Measurements from ENCODE around the gene KAT6B. TPM values are rescaled to one million over a fixed set of nuclear protein-coding genes. Genes with fewer than 3 reads are reported as not detected.

Gene KAT6B
- total and polyA plus RNA-seq, 2 donors (not counting 1 experiment from before 2014, with no cell fraction given), result 8.6 to 111 TPM

DNA sequence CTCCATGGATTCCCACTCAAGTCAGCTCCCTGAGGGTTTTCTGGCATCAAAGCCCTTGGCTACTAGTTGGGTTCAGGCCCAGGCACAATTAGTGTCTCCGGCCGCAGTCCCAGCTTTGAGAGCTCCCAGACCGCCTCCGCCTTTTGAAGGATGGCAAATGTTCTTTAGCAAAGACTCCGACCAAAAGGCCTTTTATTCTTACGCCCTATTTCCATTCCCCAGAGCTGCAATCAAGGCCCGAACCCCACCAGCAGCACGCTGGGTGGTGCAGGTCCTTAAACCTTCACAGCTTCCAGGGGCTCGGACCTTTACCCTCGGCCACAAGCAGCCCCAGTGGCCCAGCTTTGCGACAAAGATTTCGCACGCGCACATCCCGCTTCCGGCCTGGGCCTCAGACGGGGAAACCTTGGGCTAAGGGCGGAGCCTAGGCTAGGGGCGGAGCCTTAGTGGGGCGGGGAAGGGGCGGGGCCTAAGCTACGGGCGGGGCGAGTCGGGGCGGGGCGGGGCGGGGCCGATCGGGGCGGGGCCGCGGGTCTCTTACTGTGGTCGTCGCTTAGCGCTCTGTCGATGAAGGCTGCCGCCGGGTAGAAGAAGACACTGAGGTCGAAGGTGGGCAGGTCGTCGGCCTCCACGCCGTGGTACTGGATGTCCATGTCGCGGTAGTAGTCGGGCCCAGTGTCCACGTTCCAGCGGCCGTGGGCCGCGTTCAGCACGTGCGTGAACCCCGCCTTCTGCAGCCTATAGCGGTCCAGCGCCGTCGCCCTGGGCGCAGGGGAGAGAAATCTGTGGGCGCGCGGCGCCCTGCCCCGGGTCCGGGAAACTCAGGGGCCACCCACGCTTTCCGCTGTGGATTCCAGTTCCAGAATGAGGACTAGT lies 217.1 kb downstream of the KAT6B start:
- ChIA-PET CTCF (no interaction called here), POLR2A (interaction anchor here (0.5 to 1.1 kb wide), 3 partner anchors 43 to 218 kb away, joined by 3 to 7 read pairs (median 3); no protein-coding TSS in a partner anchor)
- H3K9me3 Mint-ChIP-seq (ENCODE audit: insufficient read depth), result no peaks in the 10 kb centered on the region
- WGBS (ENCODE audit: insufficient coverage), result 41% methylated on average over 68 of the region's 68 CpGs
- Histone ChIP-seq H3K4me2 (replicated peaks; ENCODE audit: low read depth, low read length, poor library complexity, severe bottlenecking) (peak overlapping the region; percentile 65), H2AFZ (ENCODE audit: insufficient read depth, low read depth, low read length, poor library complexity, severe bottlenecking) (peak overlapping the region; percentile 46), H3K27me3 (replicated peaks in 1 of 4; ENCODE audit: control extremely low read depth in 1 of 4, control insufficient read depth in 3 of 4, insufficient read depth in 4 of 4, low read length in 3 of 4) (peaks cover 0 to 8% (median 0%) of the 10 kb centered on the region in 4 experiments), H3K9ac (ENCODE audit: low read length) (no peak overlapping the region), H3K9me3 (ENCODE audit: control extremely low read depth in 1 of 3, control insufficient read depth in 2 of 3, insufficient read depth in 1 of 3, low read length in 2 of 3) (peaks cover 0 to 12% (median 0%) of the 10 kb centered on the region in 3 donors), H3K4me3 (ENCODE audit: control extremely low read depth in 1 of 5, extremely low read depth in 1 of 5, insufficient read depth in 1 of 5, low read depth in 2 of 5, low read length in 4 of 5) (peak overlapping the region in 2 of 5 experiments; percentile 25 to 43), H4K20me1 (ENCODE audit: control insufficient read depth, insufficient read depth, low read length, poor library complexity, severe bottlenecking) (no peaks in the 10 kb centered on the region), H3K36me3 (replicated peaks in 1 of 2; ENCODE audit: control extremely low read depth in 1 of 2, control insufficient read depth in 1 of 2, extremely low read depth in 1 of 2, insufficient read depth in 2 of 2, low read length in 1 of 2) (no peaks in the 10 kb centered on the region), H3K79me2 (ENCODE audit: control insufficient read depth, insufficient read depth, low read length) (no peaks in the 10 kb centered on the region), H3K27ac (ENCODE audit: low read length in 2 of 2) (no peak overlapping the region), H3K4me1 (ENCODE audit: control insufficient read depth in 2 of 2, insufficient read depth in 2 of 2, low read length in 2 of 2) (peaks cover 0 to 6% of the 10 kb centered on the region in 2 donors)
- H3K27ac Mint-ChIP-seq, result peak overlapping the region; percentile 15
- intact Hi-C loops (cut with micrococcal nuclease), result no loop called here
- H3K4me3 Mint-ChIP-seq, result peak overlapping the region; percentile 85
- peaks cover 10% of the 10 kb centered on the region for H3K4me1 Mint-ChIP-seq
- TF ChIP-seq CTCF (IDR thresholded peaks at IDR 0.05) (no peak), EZH2 (IDR thresholded peaks at IDR 0.05; ENCODE audit: borderline replicate concordance, insufficient read depth, low read depth, low read length, poor library complexity, severe bottlenecking) (no peak)
- peaks cover 13% of the 10 kb centered on the region for H3K27me3 Mint-ChIP-seq
- DNase-seq (peak; percentile 42), ATAC-seq (ENCODE audit: low read depth) (peak; percentile 81)

GRCh38 chr10:75048669-75049098 lies 222.3 kb downstream of the KAT6B start:
- CTCF ChIA-PET, result no interaction called here
- intact Hi-C loops (cut with micrococcal nuclease), result no loop called here
- peaks cover 8% of the 10 kb centered on the region for H3K4me1 Mint-ChIP-seq

More at GRCh38 chr10:75048669-75049098, 222.3 kb downstream of the KAT6B start:
- H3K27me3 ChIP-seq (replicated peaks in 1 of 4; ENCODE audit: control extremely low read depth in 1 of 4, control insufficient read depth in 3 of 4, insufficient read depth in 4 of 4, low read length in 3 of 4), result peaks cover 0 to 8% (median 0%) of the 10 kb centered on the region in 4 experiments
- no peak overlapping the region for H3K27ac ChIP-seq (ENCODE audit: low read length in 2 of 2)
- no peak for DNase-seq
- no peaks in the 10 kb centered on the region for H3K9me3 Mint-ChIP-seq (ENCODE audit: insufficient read depth)
- peaks cover 0 to 6% (median 0%) of the 10 kb centered on the region in 3 donors for H3K9me3 ChIP-seq (ENCODE audit: control extremely low read depth in 1 of 3, control insufficient read depth in 2 of 3, insufficient read depth in 1 of 3, low read length in 2 of 3)
- peaks cover 13% of the 10 kb centered on the region for H3K27me3 Mint-ChIP-seq
- no peak for ATAC-seq (ENCODE audit: low read depth)
- peaks cover 0 to 6% of the 10 kb centered on the region in 2 donors for H3K4me1 ChIP-seq (ENCODE audit: control insufficient read depth in 2 of 2, insufficient read depth in 2 of 2, low read length in 2 of 2)
- H3K79me2 ChIP-seq (ENCODE audit: control insufficient read depth, insufficient read depth, low read length), result no peaks in the 10 kb centered on the region
- no peak overlapping the region for H3K4me3 Mint-ChIP-seq
- H3K4me2 ChIP-seq (replicated peaks; ENCODE audit: low read depth, low read length, poor library complexity, severe bottlenecking), result no peak overlapping the region
- no peak overlapping the region for H3K4me3 ChIP-seq (ENCODE audit: control extremely low read depth in 1 of 5, extremely low read depth in 1 of 5, insufficient read depth in 1 of 5, low read depth in 2 of 5, low read length in 4 of 5)
- WGBS (ENCODE audit: insufficient coverage), result 98% methylated on average over 9 of the region's 9 CpGs
- no peak for TF ChIP-seq CTCF (IDR thresholded peaks at IDR 0.05)
- TF ChIP-seq EZH2 (IDR thresholded peaks at IDR 0.05; ENCODE audit: borderline replicate concordance, insufficient read depth, low read depth, low read length, poor library complexity, severe bottlenecking), result no peak
- H3K36me3 ChIP-seq (replicated peaks in 1 of 2; ENCODE audit: control extremely low read depth in 1 of 2, control insufficient read depth in 1 of 2, extremely low read depth in 1 of 2, insufficient read depth in 2 of 2, low read length in 1 of 2), result no peaks in the 10 kb centered on the region
- no peaks in the 10 kb centered on the region for H4K20me1 ChIP-seq (ENCODE audit: control insufficient read depth, insufficient read depth, low read length, poor library complexity, severe bottlenecking)
- H3K27ac Mint-ChIP-seq, result no peak overlapping the region
- POLR2A ChIA-PET, result no interaction called here
- no peak overlapping the region for H3K9ac ChIP-seq (ENCODE audit: low read length)
- H2AFZ ChIP-seq (ENCODE audit: insufficient read depth, low read depth, low read length, poor library complexity, severe bottlenecking), result no peak overlapping the region
